Parathyroid adenoma (tissue), 2 donors: ENCODE data around the gene LTO1.

Source experiments
- H2AFZ ChIP-seq: fragments of 300-600 bp; sonication (generic); one replicate; pipeline ENCODE4 v1.7.0; 2017; ENCODE audit warnings: antibody characterized with exemption, mild to moderate bottlenecking
- H3K27ac ChIP-seq: fragments of 300-600 bp; sonication (generic); one replicate; pipeline ENCODE4 v1.7.0; 2017
- H3K27me3 ChIP-seq: fragments of 300-600 bp; sonication (generic); one replicate; pipeline ENCODE4 v1.7.0; 2017; ENCODE audit warnings: low read length; ENCODE audit not compliant: control insufficient read depth, insufficient read depth
- H3K36me3 ChIP-seq: fragments of 300-600 bp; sonication (generic); one replicate; pipeline ENCODE4 v1.7.0; 2017; ENCODE audit warnings: low read length; ENCODE audit not compliant: control insufficient read depth, insufficient read depth
- H3K4me1 ChIP-seq: fragments of 300-600 bp; sonication (generic); one replicate; pipeline ENCODE4 v1.7.0; 2017; ENCODE audit warnings: control low read depth
- H3K4me2 ChIP-seq: fragments of 300-600 bp; sonication (generic); one replicate; pipeline ENCODE4 v1.7.0; 2017; ENCODE audit warnings: low read length
- H3K4me3 ChIP-seq: fragments of 300-600 bp; sonication (generic); one replicate; pipeline ENCODE4 v1.7.0; 2017; ENCODE audit warnings: low read depth, low read length
- H3K79me2 ChIP-seq: fragments of 300-600 bp; sonication (generic); one replicate; pipeline ENCODE4 v1.7.0; 2017; ENCODE audit warnings: control low read depth
- H3K9ac ChIP-seq: fragments of 300-600 bp; sonication (generic); one replicate; pipeline ENCODE4 v1.7.0; 2017; ENCODE audit warnings: mild to moderate bottlenecking
- H3K9me3 ChIP-seq: fragments of 300-600 bp; sonication (generic); one replicate; pipeline ENCODE4 v1.7.0; 2017; ENCODE audit warnings: low read length; ENCODE audit not compliant: control insufficient read depth
- CTCF ChIP-seq: fragments of 300-600 bp; sonication (generic); IDR thresholded peaks from one replicate; pipeline ENCODE4 v1.7.0; 2017; ENCODE audit warnings: antibody characterized with exemption, mild to moderate bottlenecking
- donor health status: primary hyperparathyroidism.

LTO1 gene

GRCh38 chr11:69657456-69657910, 17.7 kb downstream of the LTO1 start:
- no peaks in the 10 kb centered on the region for H3K4me1 ChIP-seq
- no peak overlapping the region for H3K27ac ChIP-seq
- no peak for TF ChIP-seq CTCF
- no peak overlapping the region for H3K4me3 ChIP-seq
- H3K36me3 ChIP-seq = no peaks in the 10 kb centered on the region
- no peaks in the 10 kb centered on the region for H3K9me3 ChIP-seq
- H3K27me3 ChIP-seq = no peaks in the 10 kb centered on the region
- H3K4me2 ChIP-seq = no peak overlapping the region
- no peak overlapping the region for H3K9ac ChIP-seq
- H2AFZ ChIP-seq = no peak overlapping the region
- H3K79me2 ChIP-seq = no peaks in the 10 kb centered on the region

- H2AFZ ChIP-seq = no peak overlapping the region
- H3K79me2 ChIP-seq = no peaks in the 10 kb centered on the region
- H3K27ac ChIP-seq = no peak overlapping the region
- H3K4me3 ChIP-seq = no peak overlapping the region
- no peaks in the 10 kb centered on the region for H3K4me1 ChIP-seq
- no peaks in the 10 kb centered on the region for H3K9me3 ChIP-seq
- no peaks in the 10 kb centered on the region for H3K36me3 ChIP-seq
- H3K9ac ChIP-seq = no peak overlapping the region
- TF ChIP-seq CTCF = no peak
- H3K4me2 ChIP-seq = no peak overlapping the region
- no peaks in the 10 kb centered on the region for H3K27me3 ChIP-seq
Measured at GRCh38 chr11:69656536-69657455, 18.4 kb downstream of the LTO1 start.

GRCh38 chr11:69655479-69656428, 19.4 kb downstream of the LTO1 start:
- H3K36me3 ChIP-seq = no peaks in the 10 kb centered on the region
- H3K27ac ChIP-seq = no peak overlapping the region
- H3K27me3 ChIP-seq = no peaks in the 10 kb centered on the region
- no peaks in the 10 kb centered on the region for H3K4me1 ChIP-seq
- H3K9me3 ChIP-seq = no peaks in the 10 kb centered on the region
- no peak overlapping the region for H3K9ac ChIP-seq
- TF ChIP-seq CTCF = no peak
- H2AFZ ChIP-seq = no peak overlapping the region
- no peaks in the 10 kb centered on the region for H3K79me2 ChIP-seq
- no peak overlapping the region for H3K4me2 ChIP-seq
- no peak overlapping the region for H3K4me3 ChIP-seq

- H3K36me3 ChIP-seq = no peaks in the 10 kb centered on the region
Measured at GRCh38 chr11:69654660-69655478, 20.3 kb downstream of the LTO1 start.

More at GRCh38 chr11:69654660-69655478, 20.3 kb downstream of the LTO1 start:
- Histone ChIP-seq H3K9me3 (no peaks in the 10 kb centered on the region), H3K9ac (no peak overlapping the region), H3K4me3 (no peak overlapping the region), H2AFZ (no peak overlapping the region), H3K4me1 (no peaks in the 10 kb centered on the region), H3K27ac (no peak overlapping the region), H3K27me3 (no peaks in the 10 kb centered on the region), H3K4me2 (no peak overlapping the region), H3K79me2 (no peaks in the 10 kb centered on the region)
- TF ChIP-seq CTCF = no peak
